ENCODE results near the gene BSCL2. TPM values are rescaled to one million over a fixed set of nuclear protein-coding genes. Genes with fewer than 3 reads are reported as not detected.
"Not testable (repeated sequence)": the region's sequence is repeated elsewhere in the genome, so short reads cannot be mapped to it uniquely, and the experiment has no call there.

The BSCL2 gene
- total RNA-seq, 1 experiment from 2014 or later = 80.1 TPM

GRCh38 chr11:62688491-62688890 is 18.7 kb downstream of the BSCL2 start:
- no peak for DNase-seq (ENCODE audit: low read depth)

GRCh38 chr11:62687508-62688396 is 19.5 kb downstream of the BSCL2 start:
- DNase-seq (ENCODE audit: low read depth) = no peak

- DNase-seq (ENCODE audit: low read depth) = no peak
Observed at GRCh38 chr11:62682518-62682917, 24.7 kb downstream of the BSCL2 start.

GRCh38 chr11:62680825-62681240 is 26.4 kb downstream of the BSCL2 start:
- peak; percentile 87 for DNase-seq (ENCODE audit: low read depth)

GRCh38 chr11:62678770-62679696 is 28.2 kb downstream of the BSCL2 start, which contains the start of gene UBXN1:
TSS of gene UBXN1 (minus strand) at chr11:62679073. CDS start at chr11:62678923, 150 bp downstream.
- DNase-seq (ENCODE audit: low read depth) = peak; percentile 91

- DNase-seq (ENCODE audit: low read depth) = no peak
Observed at GRCh38 chr11:62678433-62678769, 28.8 kb downstream of the BSCL2 start.

- DNase-seq (ENCODE audit: low read depth) = no peak
Observed at GRCh38 chr11:62677714-62678113, 29.5 kb downstream of the BSCL2 start.

GRCh38 chr11:62677156-62677555 is 30.1 kb downstream of the BSCL2 start:
- no peak for DNase-seq (ENCODE audit: low read depth)

GRCh38 chr11:62676698-62677097 is 30.5 kb downstream of the BSCL2 start:
- DNase-seq (ENCODE audit: low read depth) = no peak

- not testable (repeated sequence) for DNase-seq (ENCODE audit: low read depth)
Observed at GRCh38 chr11:62675415-62675814, 31.8 kb downstream of the BSCL2 start.

GRCh38 chr11:62673196-62673525 is 34.1 kb downstream of the BSCL2 start:
- DNase-seq (ENCODE audit: low read depth) = no peak

GRCh38 chr11:62671608-62672389 is 35.4 kb downstream of the BSCL2 start, which contains the start of the genes LBHD1 and UQCC3:
TSS of gene LBHD1 (minus strand) at chr11:62672267. CDS start at chr11:62670031, 2,236 bp downstream.
TSS of gene UQCC3 (plus strand) at chr11:62671673. CDS start at chr11:62671746, 73 bp downstream.
- peak; percentile 88 for DNase-seq (ENCODE audit: low read depth)

- no peak for DNase-seq (ENCODE audit: low read depth)
Observed at GRCh38 chr11:62671236-62671607, 36.0 kb downstream of the BSCL2 start.

- DNase-seq (ENCODE audit: low read depth) = no peak
Observed at GRCh38 chr11:62669420-62670161, 37.6 kb downstream of the BSCL2 start.

- DNase-seq (ENCODE audit: low read depth) = no peak
Observed at GRCh38 chr11:62667460-62667859, 39.8 kb downstream of the BSCL2 start.

GRCh38 chr11:62666259-62666926 is 40.8 kb downstream of the BSCL2 start:
- no peak for DNase-seq (ENCODE audit: low read depth)

GRCh38 chr11:62665599-62666258 is 41.5 kb downstream of the BSCL2 start:
- peak; percentile 52 for DNase-seq (ENCODE audit: low read depth)

GRCh38 chr11:62665075-62665598 is 42.1 kb downstream of the BSCL2 start, which contains the start of the genes C11orf98 and CSKMT:
TSS of gene C11orf98 (minus strand) at chr11:62665210. CDS start at chr11:62665169, 41 bp downstream.
TSS of gene CSKMT (plus strand) at chr11:62665312. CDS start at chr11:62665880, 568 bp downstream.
- DNase-seq (ENCODE audit: low read depth) = peak; percentile 92

Data from LHCN-M2 (cell line).